ENCODE results near the gene BATF. TPM values are rescaled to one million over a fixed set of nuclear protein-coding genes. Genes with fewer than 3 reads are reported as not detected.
A peak's percentile ranks its signal among the peaks of the same experiment; 100 is the strongest.

BATF gene
- total RNA-seq, 2 donors from 2014 or later: 20.3 to 21.3 TPM

GRCh38 chr14:75531256-75531655, 9.0 kb downstream of the BATF start:
- ATAC-seq: no peak
- DNase-seq: no peak
- Mint-ChIP-seq H3K4me1 (peaks cover 66% of the 10 kb centered on the region), H3K27ac (peak overlapping the region; percentile 41), H3K27me3 (no peaks in the 10 kb centered on the region), H3K4me3 (peak overlapping the region; percentile 54), H3K36me3 (ENCODE audit: low read depth) (peaks cover 7% of the 10 kb centered on the region)
- H3K9me3 ChIP-seq (ENCODE audit: control insufficient read depth, low read length, poor library complexity, severe bottlenecking): no peaks in the 10 kb centered on the region

DNA sequence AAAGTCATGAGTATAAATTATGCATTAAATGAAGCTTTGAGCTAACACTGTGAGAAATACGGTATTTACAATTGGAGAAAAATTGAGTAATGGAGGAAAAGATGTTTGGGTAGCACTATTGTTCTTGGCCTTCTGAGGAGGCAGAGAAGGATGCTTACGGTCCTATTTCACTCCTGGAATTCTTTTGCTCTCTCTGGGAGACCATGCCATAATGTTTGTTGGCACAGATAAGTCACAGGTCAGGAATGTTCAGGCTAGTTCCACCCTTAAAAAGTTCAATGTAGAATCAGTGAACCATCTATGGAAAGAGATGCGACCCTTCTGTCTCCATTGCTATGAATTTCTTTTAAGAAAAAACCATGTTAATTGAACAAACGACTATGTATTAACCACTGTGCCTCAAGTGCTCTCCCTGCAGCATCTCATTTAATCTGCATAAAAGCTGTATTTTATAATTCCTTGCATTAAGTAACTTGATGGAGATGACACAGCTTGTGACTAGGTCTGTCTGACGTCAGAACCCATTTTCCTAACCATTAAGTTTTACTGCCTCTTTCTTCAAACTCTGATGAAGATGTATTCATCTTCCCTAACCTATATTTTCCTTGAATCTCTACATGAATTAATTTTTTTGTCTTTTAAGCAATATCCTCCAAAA, 9.5 kb downstream of the BATF start:
- Mint-ChIP-seq H3K4me1 (peaks cover 62% of the 10 kb centered on the region), H3K36me3 (ENCODE audit: low read depth) (peaks cover 7% of the 10 kb centered on the region), H3K27me3 (no peaks in the 10 kb centered on the region), H3K27ac (peak overlapping the region; percentile 94), H3K4me3 (no peak overlapping the region)
- H3K9me3 ChIP-seq (ENCODE audit: control insufficient read depth, low read length, poor library complexity, severe bottlenecking): no peaks in the 10 kb centered on the region
- DNase-seq (no peak), ATAC-seq (no peak)

DNA sequence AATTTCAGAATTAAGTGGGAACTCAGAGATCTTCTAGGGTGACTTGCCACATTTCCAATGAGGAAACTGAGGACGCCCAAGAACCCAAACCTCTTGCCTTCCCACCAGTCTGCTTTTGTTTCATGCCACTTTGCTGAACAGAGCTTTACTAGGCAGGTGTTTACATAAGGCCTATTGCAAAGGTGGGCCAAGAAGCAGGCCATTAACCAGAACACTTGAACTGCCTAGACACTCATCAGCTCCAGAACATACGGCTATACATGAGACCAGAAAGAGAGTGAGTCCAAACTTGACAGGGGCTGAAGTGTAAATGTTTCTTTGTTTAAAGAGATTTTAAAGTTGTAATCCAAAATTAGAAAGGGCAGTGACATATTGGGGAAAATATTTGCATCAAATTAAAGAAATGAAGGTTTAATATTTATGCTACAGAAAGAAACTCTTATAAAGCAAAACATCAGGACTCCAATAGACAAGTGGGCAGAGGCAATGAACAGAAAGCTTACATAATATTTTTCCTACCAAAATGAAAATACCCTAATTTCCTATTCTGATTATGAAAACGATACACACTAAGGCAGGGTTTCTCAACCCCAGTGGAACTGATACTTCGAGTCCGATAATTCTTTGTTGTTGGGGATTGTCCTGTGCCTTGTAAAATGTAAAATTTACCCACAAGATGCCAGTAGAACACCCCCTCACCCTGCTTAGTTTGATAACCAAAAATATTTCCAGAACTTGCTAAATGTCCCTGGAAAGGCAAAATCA, 11.7 kb downstream of the BATF start:
- H3K4me1 Mint-ChIP-seq: peaks cover 53% of the 10 kb centered on the region
- H3K27me3 Mint-ChIP-seq: no peaks in the 10 kb centered on the region
- H3K36me3 Mint-ChIP-seq (ENCODE audit: low read depth): peaks cover 5% of the 10 kb centered on the region
- DNase-seq (no peak), ATAC-seq (peak; percentile 27)
- peak overlapping the region; percentile 60 for H3K4me3 Mint-ChIP-seq
- peak overlapping the region; percentile 94 for H3K27ac Mint-ChIP-seq
- no peaks in the 10 kb centered on the region for H3K9me3 ChIP-seq (ENCODE audit: control insufficient read depth, low read length, poor library complexity, severe bottlenecking)

DNA sequence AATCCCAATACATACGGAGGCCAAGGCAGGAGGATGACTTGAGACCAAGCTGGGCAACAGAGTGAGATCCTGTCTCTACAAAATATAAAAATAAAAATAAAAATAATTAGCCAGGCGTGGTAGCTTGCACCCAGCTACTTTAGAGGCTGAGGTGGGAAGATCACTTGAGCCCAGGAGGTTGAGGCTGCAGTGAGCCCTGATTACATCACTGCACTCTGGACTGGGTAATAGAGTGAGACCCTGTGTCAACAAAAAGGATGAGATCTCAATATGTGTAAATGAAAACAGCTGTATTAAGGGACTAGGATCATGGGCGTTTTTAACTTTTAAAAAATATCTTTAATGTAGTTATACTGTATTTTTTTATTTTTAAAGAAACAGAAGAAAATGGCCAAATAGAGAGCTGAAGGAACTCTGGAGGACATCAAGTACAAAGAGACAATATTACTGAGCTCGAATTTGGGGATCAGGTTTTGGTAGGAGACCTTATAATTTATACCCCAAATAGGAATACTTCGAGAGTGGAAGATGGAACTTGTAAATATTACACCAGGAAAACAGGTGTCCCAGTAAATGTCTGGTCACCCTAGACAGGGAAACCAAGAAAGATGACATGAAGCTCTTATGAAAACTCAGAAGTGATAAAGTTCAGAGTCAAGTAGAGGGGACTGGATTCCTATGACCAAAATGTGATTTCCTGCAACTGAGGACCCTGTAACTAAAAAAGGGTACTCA, 13.1 kb downstream of the BATF start:
- no peak for DNase-seq
- H3K9me3 ChIP-seq (ENCODE audit: control insufficient read depth, low read length, poor library complexity, severe bottlenecking): no peaks in the 10 kb centered on the region
- Mint-ChIP-seq H3K4me3 (no peak overlapping the region), H3K4me1 (peaks cover 62% of the 10 kb centered on the region), H3K27me3 (no peaks in the 10 kb centered on the region), H3K27ac (peak overlapping the region; percentile 94), H3K36me3 (ENCODE audit: low read depth) (peaks cover 5% of the 10 kb centered on the region)
- no peak for ATAC-seq

GRCh38 chr14:75537071-75537470, 14.8 kb downstream of the BATF start:
- H3K27me3 Mint-ChIP-seq: no peaks in the 10 kb centered on the region
- DNase-seq: no peak
- H3K4me3 Mint-ChIP-seq: no peak overlapping the region
- ATAC-seq: no peak
- peaks cover 5% of the 10 kb centered on the region for H3K36me3 Mint-ChIP-seq (ENCODE audit: low read depth)
- H3K27ac Mint-ChIP-seq: peak overlapping the region; percentile 94
- peaks cover 63% of the 10 kb centered on the region for H3K4me1 Mint-ChIP-seq
- H3K9me3 ChIP-seq (ENCODE audit: control insufficient read depth, low read length, poor library complexity, severe bottlenecking): no peaks in the 10 kb centered on the region

- peaks cover 60% of the 10 kb centered on the region for H3K4me1 Mint-ChIP-seq
- no peak for DNase-seq
- peak overlapping the region; percentile 98 for H3K27ac Mint-ChIP-seq
- H3K27me3 Mint-ChIP-seq: no peaks in the 10 kb centered on the region
- H3K4me3 Mint-ChIP-seq: peak overlapping the region; percentile 80
- no peaks in the 10 kb centered on the region for H3K9me3 ChIP-seq (ENCODE audit: control insufficient read depth, low read length, poor library complexity, severe bottlenecking)
- peaks cover 5% of the 10 kb centered on the region for H3K36me3 Mint-ChIP-seq (ENCODE audit: low read depth)
- ATAC-seq: peak; percentile 2
Measured at GRCh38 chr14:75539162-75539560, 16.9 kb downstream of the BATF start.

DNA sequence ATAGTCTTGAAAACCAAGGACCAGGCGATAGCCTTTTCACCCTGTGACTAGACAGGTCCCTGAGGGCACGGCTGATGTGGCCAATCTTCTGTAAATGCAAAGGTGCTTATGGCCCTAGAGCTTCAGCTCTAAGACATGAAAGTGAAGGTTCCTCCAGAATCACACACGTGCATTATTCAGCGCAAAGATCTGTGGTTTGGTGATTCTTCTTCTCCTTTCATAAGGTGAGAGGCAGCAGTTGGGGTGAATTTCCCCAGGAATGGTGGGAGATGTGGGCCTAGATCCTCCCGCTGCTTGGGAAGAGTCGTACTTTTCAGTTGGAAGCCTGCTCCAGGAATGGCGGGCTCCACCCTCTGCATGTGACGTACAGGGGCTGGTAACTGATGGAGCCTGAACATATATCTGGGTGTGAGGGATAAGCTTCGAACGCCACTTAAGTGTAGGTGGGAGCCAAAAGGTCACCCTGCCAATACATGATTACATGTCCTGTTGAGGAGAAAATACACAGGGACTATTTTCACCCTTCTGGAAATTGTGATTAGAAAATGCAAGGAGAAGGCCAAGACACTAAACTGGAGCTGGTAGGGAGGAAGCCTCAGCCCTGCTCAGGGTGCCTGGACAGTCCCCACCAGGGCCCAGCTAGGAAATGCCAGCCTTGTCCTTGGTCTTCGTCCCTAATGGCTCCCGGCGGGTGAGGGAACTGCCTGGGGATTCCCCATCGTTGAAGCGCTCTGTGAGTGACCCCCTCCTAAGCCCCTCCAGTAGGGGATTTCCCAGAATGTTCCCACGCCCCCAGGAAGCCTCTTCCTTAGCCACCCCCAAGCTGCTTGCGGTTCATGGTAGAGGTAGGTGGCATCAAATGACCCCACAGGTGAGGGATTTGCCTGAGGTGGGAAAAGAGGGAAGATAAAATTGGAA, 17.6 kb downstream of the BATF start:
- DNase-seq (peak; percentile 24 to 48 (median 47)), ATAC-seq (peak; percentile 31)
- no peaks in the 10 kb centered on the region for H3K9me3 ChIP-seq (ENCODE audit: control insufficient read depth, low read length, poor library complexity, severe bottlenecking)
- H3K36me3 Mint-ChIP-seq (ENCODE audit: low read depth): peaks cover 5% of the 10 kb centered on the region
- H3K4me3 Mint-ChIP-seq: peak overlapping the region; percentile 80
- H3K27me3 Mint-ChIP-seq: no peaks in the 10 kb centered on the region
- peaks cover 58% of the 10 kb centered on the region for H3K4me1 Mint-ChIP-seq
- peak overlapping the region; percentile 98 for H3K27ac Mint-ChIP-seq

DNA sequence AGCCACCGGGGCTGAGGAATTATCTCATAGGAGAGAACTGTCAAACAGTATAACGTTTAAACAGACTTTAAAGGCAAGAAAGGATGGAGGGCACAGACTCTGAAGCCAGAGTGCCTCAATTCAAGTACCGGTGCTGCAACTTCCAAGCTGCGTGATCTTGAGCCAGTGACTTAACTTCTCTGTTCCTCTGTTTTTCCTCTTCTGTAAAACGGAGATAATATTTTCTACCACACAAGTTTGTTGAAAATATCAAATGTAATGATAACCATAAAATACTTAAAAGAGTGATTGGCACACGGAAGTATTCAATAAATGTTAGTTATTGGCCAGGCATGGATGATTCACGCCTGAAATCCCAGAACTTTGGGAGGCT, 18.2 kb downstream of the BATF start:
- Mint-ChIP-seq H3K36me3 (ENCODE audit: low read depth) (peaks cover 5% of the 10 kb centered on the region), H3K4me3 (peak overlapping the region; percentile 80), H3K27ac (peak overlapping the region; percentile 98)

DNA sequence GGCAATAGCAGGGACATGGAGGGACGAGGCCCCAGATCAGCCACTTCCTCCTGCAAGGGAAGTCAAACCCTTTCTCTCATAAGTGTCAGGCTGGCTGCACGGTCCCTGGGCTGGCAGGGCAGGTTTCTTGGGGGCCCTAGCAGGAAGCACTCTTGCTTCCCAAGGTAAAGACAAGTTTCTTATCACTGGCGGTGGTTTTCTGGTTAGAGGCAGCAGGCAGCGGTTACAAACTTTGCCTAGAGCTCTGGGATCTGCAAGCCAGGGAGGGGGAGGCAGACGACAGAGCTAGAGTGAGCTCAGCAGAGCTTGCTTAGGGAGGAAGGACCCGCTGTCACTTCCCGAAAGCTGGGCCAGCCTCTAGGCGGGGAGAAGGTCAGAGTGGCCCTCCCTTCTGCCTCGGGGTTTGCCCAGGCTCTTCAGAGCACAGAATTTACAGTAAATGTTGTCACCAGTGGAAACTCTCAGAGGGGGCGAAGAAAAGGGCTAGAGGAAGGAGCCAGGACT, 20.4 kb downstream of the BATF start:
- H3K27me3 Mint-ChIP-seq: no peaks in the 10 kb centered on the region
- H3K27ac Mint-ChIP-seq: peak overlapping the region; percentile 98
- no peaks in the 10 kb centered on the region for H3K9me3 ChIP-seq (ENCODE audit: control insufficient read depth, low read length, poor library complexity, severe bottlenecking)
- peaks cover 6% of the 10 kb centered on the region for H3K36me3 Mint-ChIP-seq (ENCODE audit: low read depth)
- H3K4me3 Mint-ChIP-seq: peak overlapping the region; percentile 75
- peak; percentile 85 for ATAC-seq
- peaks cover 52% of the 10 kb centered on the region for H3K4me1 Mint-ChIP-seq
- peak; percentile 52 to 73 (median 66) for DNase-seq

More for the DNA sequence above, 18.2 kb downstream of the BATF start:
- no peaks in the 10 kb centered on the region for H3K9me3 ChIP-seq (ENCODE audit: control insufficient read depth, low read length, poor library complexity, severe bottlenecking)
- DNase-seq (no peak), ATAC-seq (no peak)
- H3K4me1 Mint-ChIP-seq: peaks cover 52% of the 10 kb centered on the region
- no peaks in the 10 kb centered on the region for H3K27me3 Mint-ChIP-seq

DNA sequence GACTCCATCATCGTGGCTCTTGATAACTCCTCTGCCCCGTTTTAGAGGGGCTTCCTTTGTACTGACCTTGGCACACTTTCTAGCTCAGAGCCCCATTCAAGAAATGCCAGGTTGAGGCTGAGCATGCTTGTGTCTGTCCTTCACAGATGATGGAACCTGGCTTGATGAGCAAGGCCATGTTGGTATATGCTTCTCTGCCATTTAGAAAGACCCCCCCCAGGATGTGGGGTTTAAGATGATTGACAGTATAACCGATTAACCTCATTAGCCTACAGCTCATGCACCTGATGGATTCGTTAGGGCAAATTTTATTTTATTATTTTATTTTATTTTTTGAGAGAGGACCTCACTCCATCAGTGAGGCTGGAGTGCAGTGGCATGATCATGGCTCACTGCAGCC, 21.0 kb downstream of the BATF start:
- no peaks in the 10 kb centered on the region for H3K9me3 ChIP-seq (ENCODE audit: control insufficient read depth, low read length, poor library complexity, severe bottlenecking)
- ATAC-seq (peak; percentile 3), DNase-seq (no peak)
- Mint-ChIP-seq H3K27me3 (no peaks in the 10 kb centered on the region), H3K36me3 (ENCODE audit: low read depth) (peaks cover 9% of the 10 kb centered on the region), H3K4me3 (peak overlapping the region; percentile 75), H3K4me1 (peaks cover 52% of the 10 kb centered on the region), H3K27ac (peak overlapping the region; percentile 98)

- Mint-ChIP-seq H3K27ac (peak overlapping the region; percentile 98), H3K27me3 (no peaks in the 10 kb centered on the region), H3K4me3 (no peak overlapping the region), H3K36me3 (ENCODE audit: low read depth) (peaks cover 11% of the 10 kb centered on the region), H3K4me1 (peaks cover 52% of the 10 kb centered on the region)
- no peak for DNase-seq
- H3K9me3 ChIP-seq (ENCODE audit: control insufficient read depth, low read length, poor library complexity, severe bottlenecking): no peaks in the 10 kb centered on the region
- ATAC-seq: no peak
Measured at GRCh38 chr14:75543786-75544185, 21.5 kb downstream of the BATF start.

GRCh38 chr14:75545907-75546306, 23.6 kb downstream of the BATF start:
- Mint-ChIP-seq H3K4me3 (no peak overlapping the region), H3K27ac (peak overlapping the region; percentile 97), H3K4me1 (peaks cover 52% of the 10 kb centered on the region), H3K27me3 (no peaks in the 10 kb centered on the region), H3K36me3 (ENCODE audit: low read depth) (peaks cover 11% of the 10 kb centered on the region)
- no peaks in the 10 kb centered on the region for H3K9me3 ChIP-seq (ENCODE audit: control insufficient read depth, low read length, poor library complexity, severe bottlenecking)
- DNase-seq: no peak
- no peak for ATAC-seq
